Measurements from ENCODE around the gene TFEB. TPM values are rescaled to one million over a fixed set of nuclear protein-coding genes. Genes with fewer than 3 reads are reported as not detected.

The TFEB gene
- total RNA-seq, 1 experiment from 2014 or later = 1.8 TPM

GRCh38 chr6:41659935-41660334, 75.5 kb downstream of the TFEB start:
- ChIA-PET POLR2A (ENCODE audit: low non-redundant PET) (no interaction called here), CTCF (interaction anchor here (0.7 kb wide), 1 partner anchor 23 kb away, joined by 7 read pairs; no protein-coding TSS in a partner anchor)
- intact Hi-C loops (cut with micrococcal nuclease; ENCODE audit: unreplicated experiment) = no loop called here
- no peaks in the 10 kb centered on the region for H3K9me3 ChIP-seq (ENCODE audit: low read depth, low read length, poor library complexity, severe bottlenecking)
- BruUV-seq (replicated peaks) = no TSS peak
- TF ChIP-seq EZH2 (IDR thresholded peaks at IDR 0.05; ENCODE audit: borderline replicate concordance, low read depth, low read length, poor library complexity, severe bottlenecking) = no peak
- no peak for TF ChIP-seq CTCF (conservative IDR thresholded peaks at IDR 0.05; ENCODE audit: low read depth, low read length)
- H3K4me3 ChIP-seq (ENCODE audit: low read depth, low read length, poor library complexity, severe bottlenecking) = no peak overlapping the region
- DNase-seq (ENCODE audit: low spot score) = no peak
- no peaks in the 10 kb centered on the region for H3K4me1 ChIP-seq (ENCODE audit: insufficient read depth, low read length, poor library complexity, severe bottlenecking)
- H3K27me3 ChIP-seq (replicated peaks; ENCODE audit: insufficient read depth, low read depth, low read length, poor library complexity) = no peaks in the 10 kb centered on the region
- H3K27ac ChIP-seq (ENCODE audit: low read depth, low read length, poor library complexity, severe bottlenecking) = no peak overlapping the region
- peaks cover 5% of the 10 kb centered on the region for H3K36me3 ChIP-seq (ENCODE audit: insufficient read depth, low read length, poor library complexity, severe bottlenecking)

GRCh38 chr6:41658636-41659035, 76.8 kb downstream of the TFEB start:
- no TSS peak for BruUV-seq (replicated peaks)
- Histone ChIP-seq H3K36me3 (ENCODE audit: insufficient read depth, low read length, poor library complexity, severe bottlenecking) (peaks cover 16% of the 10 kb centered on the region), H3K27ac (ENCODE audit: low read depth, low read length, poor library complexity, severe bottlenecking) (no peak overlapping the region), H3K4me1 (ENCODE audit: insufficient read depth, low read length, poor library complexity, severe bottlenecking) (peaks cover 8% of the 10 kb centered on the region), H3K27me3 (replicated peaks; ENCODE audit: insufficient read depth, low read depth, low read length, poor library complexity) (no peaks in the 10 kb centered on the region), H3K9me3 (ENCODE audit: low read depth, low read length, poor library complexity, severe bottlenecking) (no peaks in the 10 kb centered on the region), H3K4me3 (ENCODE audit: low read depth, low read length, poor library complexity, severe bottlenecking) (no peak overlapping the region)
- ChIA-PET POLR2A (ENCODE audit: low non-redundant PET) (no interaction called here), CTCF (no interaction called here)
- intact Hi-C loops (cut with micrococcal nuclease; ENCODE audit: unreplicated experiment) = no loop called here
- DNase-seq (ENCODE audit: low spot score) = no peak
- TF ChIP-seq CTCF (conservative IDR thresholded peaks at IDR 0.05; ENCODE audit: low read depth, low read length) (no peak), EZH2 (IDR thresholded peaks at IDR 0.05; ENCODE audit: borderline replicate concordance, low read depth, low read length, poor library complexity, severe bottlenecking) (no peak)

GRCh38 chr6:41657131-41658094, 78.0 kb downstream of the TFEB start:
- DNase-seq (ENCODE audit: low spot score) = no peak
- TF ChIP-seq EZH2 (IDR thresholded peaks at IDR 0.05; ENCODE audit: borderline replicate concordance, low read depth, low read length, poor library complexity, severe bottlenecking) (no peak), CTCF (conservative IDR thresholded peaks at IDR 0.05; ENCODE audit: low read depth, low read length) (no peak)
- Histone ChIP-seq H3K9me3 (ENCODE audit: low read depth, low read length, poor library complexity, severe bottlenecking) (no peaks in the 10 kb centered on the region), H3K4me3 (ENCODE audit: low read depth, low read length, poor library complexity, severe bottlenecking) (no peak overlapping the region), H3K27ac (ENCODE audit: low read depth, low read length, poor library complexity, severe bottlenecking) (no peak overlapping the region), H3K27me3 (replicated peaks; ENCODE audit: insufficient read depth, low read depth, low read length, poor library complexity) (no peaks in the 10 kb centered on the region), H3K36me3 (ENCODE audit: insufficient read depth, low read length, poor library complexity, severe bottlenecking) (peaks cover 28% of the 10 kb centered on the region), H3K4me1 (ENCODE audit: insufficient read depth, low read length, poor library complexity, severe bottlenecking) (peaks cover 8% of the 10 kb centered on the region)
- ChIA-PET POLR2A (ENCODE audit: low non-redundant PET) (no interaction called here), CTCF (no interaction called here)
- intact Hi-C loops (cut with micrococcal nuclease; ENCODE audit: unreplicated experiment) = no loop called here
- no TSS peak for BruUV-seq (replicated peaks)
